ENCODE data around the gene CD7.
"Not testable (repeated sequence)": the region's sequence is repeated elsewhere in the genome, so short reads cannot be mapped to it uniquely, and the experiment has no call there.

The CD7 gene

GRCh38 chr17:82317394-82318168 lies at the start of gene CD7:
CD7 (minus strand) TSS chr17:82317608; CDS start chr17:82317495, 113 bp downstream.
- DNase-seq (ENCODE audit: low read depth) = peak; percentile 46

- no peak for DNase-seq (ENCODE audit: low read depth)
These were observed 49.3 kb upstream of the CD7 start for GRCh38 chr17:82366749-82367148.

- no peak for DNase-seq (ENCODE audit: low read depth)
These were observed 48.3 kb upstream of the CD7 start for GRCh38 chr17:82365606-82366295.

- no peak for DNase-seq (ENCODE audit: low read depth)
These were observed 44.7 kb upstream of the CD7 start for GRCh38 chr17:82361885-82362633.

GRCh38 chr17:82359451-82360074 lies 42.2 kb upstream of the CD7 start:
- DNase-seq (ENCODE audit: low read depth) = not testable (repeated sequence)

GRCh38 chr17:82358465-82359350 lies 41.3 kb upstream of the CD7 start, which contains the start of gene TEX19:
TEX19 (plus strand) TSS chr17:82359247; CDS start chr17:82362151, 2,904 bp downstream.
- no peak for DNase-seq (ENCODE audit: low read depth)

GRCh38 chr17:82357394-82357793 lies 40.0 kb upstream of the CD7 start:
- no peak for DNase-seq (ENCODE audit: low read depth)

- no peak for DNase-seq (ENCODE audit: low read depth)
These were observed 39.5 kb upstream of the CD7 start for GRCh38 chr17:82356845-82357355.

GRCh38 chr17:82355770-82356427 lies 38.5 kb upstream of the CD7 start:
- DNase-seq (ENCODE audit: low read depth) = no peak

GRCh38 chr17:82354804-82355308 lies 37.4 kb upstream of the CD7 start:
- no peak for DNase-seq (ENCODE audit: low read depth)

GRCh38 chr17:82353484-82353883 lies 36.1 kb upstream of the CD7 start:
- no peak for DNase-seq (ENCODE audit: low read depth)

GRCh38 chr17:82351713-82352488 lies 34.5 kb upstream of the CD7 start:
- peak; percentile 47 for DNase-seq (ENCODE audit: low read depth)

GRCh38 chr17:82351254-82351712 lies 33.9 kb upstream of the CD7 start:
- DNase-seq (ENCODE audit: low read depth) = no peak

GRCh38 chr17:82350182-82351030 lies 33.0 kb upstream of the CD7 start:
- DNase-seq (ENCODE audit: low read depth) = no peak

- DNase-seq (ENCODE audit: low read depth) = no peak
These were observed 31.9 kb upstream of the CD7 start for GRCh38 chr17:82349287-82349701.

- DNase-seq (ENCODE audit: low read depth) = no peak
These were observed 31.5 kb upstream of the CD7 start for GRCh38 chr17:82348866-82349265.

- no peak for DNase-seq (ENCODE audit: low read depth)
These were observed 31.0 kb upstream of the CD7 start for GRCh38 chr17:82348434-82348833.

GRCh38 chr17:82347994-82348393 lies 30.6 kb upstream of the CD7 start:
- DNase-seq (ENCODE audit: low read depth) = not testable (repeated sequence)

Data from T-helper 22 cell (primary cell).